ENCODE measurements around the gene TCEANC2.
"Not testable (repeated sequence)": the region's sequence is repeated elsewhere in the genome, so short reads cannot be mapped to it uniquely, and the experiment has no call there.

The TCEANC2 gene

GRCh38 chr1:54052934-54053744 is at the start of gene TCEANC2, which contains the start of gene TMEM59:
TCEANC2 (plus strand) TSS chr1:54053608; CDS start chr1:54054423, 815 bp downstream.
TMEM59 (minus strand) TSS chr1:54053204; CDS start chr1:54053188, 16 bp downstream.
- peak; percentile 99 for DNase-seq

GRCh38 chr1:54003750-54004480 is 49.5 kb upstream of the TCEANC2 start:
- DNase-seq, result not testable (repeated sequence)

GRCh38 chr1:54004481-54005049 is 48.8 kb upstream of the TCEANC2 start:
- DNase-seq, result no peak

DNA sequence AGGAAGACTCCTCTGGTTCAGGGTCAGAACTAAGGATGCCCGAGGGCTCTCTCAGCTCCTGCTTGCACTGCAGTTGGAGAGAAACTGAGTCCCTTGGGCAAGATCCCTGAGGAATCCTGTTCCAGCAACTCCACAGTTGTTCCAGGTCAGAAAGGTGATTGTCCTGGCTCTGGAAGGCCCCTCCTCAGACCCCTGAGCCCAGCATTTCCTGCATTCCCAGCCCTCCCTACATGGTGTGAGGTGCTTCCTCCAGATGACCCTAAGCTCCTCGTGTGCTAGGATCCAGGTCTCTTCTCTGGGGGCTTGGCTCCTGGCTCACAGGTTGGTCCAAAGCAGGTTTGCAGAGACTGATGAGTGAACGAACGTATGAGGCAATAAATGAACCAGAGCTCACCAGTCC is 46.9 kb upstream of the TCEANC2 start:
- no peak for DNase-seq

- no peak for DNase-seq
Measured at GRCh38 chr1:54007613-54008012, 45.8 kb upstream of the TCEANC2 start.

GRCh38 chr1:54008876-54009275 is 44.5 kb upstream of the TCEANC2 start:
- DNase-seq, result no peak

DNA sequence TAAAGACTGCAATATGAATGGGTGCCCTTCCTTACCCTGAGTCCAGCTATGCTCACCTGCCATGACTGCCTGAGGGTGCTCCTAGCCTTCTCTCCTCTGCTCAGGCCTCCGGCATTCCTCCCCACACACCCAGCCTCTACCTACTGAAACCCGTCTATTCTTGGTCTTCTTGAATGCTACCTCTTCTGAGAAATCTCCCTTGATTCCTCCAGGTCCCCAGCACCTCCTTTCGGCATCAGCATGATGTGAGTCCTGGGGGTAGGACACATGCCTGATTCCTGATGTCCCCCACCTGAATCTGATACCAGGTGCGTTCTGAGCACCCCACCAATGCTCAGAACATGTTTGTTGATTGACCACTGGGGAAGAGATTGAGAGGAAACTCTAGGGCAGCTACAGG is 44.0 kb upstream of the TCEANC2 start:
- DNase-seq, result no peak

GRCh38 chr1:54010415-54011117 is 42.8 kb upstream of the TCEANC2 start:
- DNase-seq, result no peak

DNA sequence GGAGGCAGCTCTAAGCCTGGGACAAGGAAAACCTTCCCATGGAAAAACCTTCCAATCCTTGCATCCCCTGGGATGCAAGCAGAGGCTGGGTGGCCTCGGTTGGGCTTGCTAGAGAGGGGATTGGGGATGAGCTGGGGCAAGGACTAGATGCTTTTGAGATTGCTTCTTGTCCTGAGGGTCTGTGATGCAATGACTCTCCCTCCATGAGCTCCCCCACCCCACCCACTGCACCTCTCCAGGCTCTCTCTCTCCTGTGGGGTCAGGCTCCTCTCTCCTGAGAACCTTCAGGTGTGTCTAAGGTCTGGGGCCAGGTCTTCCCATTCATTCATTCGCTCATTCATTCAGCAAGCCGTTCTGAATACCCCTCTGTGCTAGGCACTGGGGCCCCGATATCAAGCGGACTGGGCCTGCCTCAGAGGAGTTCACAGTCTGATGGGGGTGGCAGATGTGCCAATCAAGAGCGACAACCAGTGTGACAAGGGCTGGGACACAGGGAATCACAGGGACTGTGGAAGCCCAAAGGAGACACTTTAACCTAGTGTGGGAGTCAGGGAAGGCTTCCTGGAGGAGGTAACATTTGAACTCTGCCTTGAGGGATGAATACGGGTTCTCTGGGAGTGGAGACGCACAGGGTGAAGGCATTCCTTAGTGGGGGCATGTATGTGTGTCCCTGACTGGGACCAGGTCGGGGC is 41.9 kb upstream of the TCEANC2 start:
- DNase-seq, result no peak

GRCh38 chr1:54012008-54012325 is 41.4 kb upstream of the TCEANC2 start:
- no peak for DNase-seq

GRCh38 chr1:54012863-54013262 is 40.5 kb upstream of the TCEANC2 start:
- DNase-seq, result no peak

GRCh38 chr1:54013393-54014008 is 39.9 kb upstream of the TCEANC2 start:
- no peak for DNase-seq

DNA sequence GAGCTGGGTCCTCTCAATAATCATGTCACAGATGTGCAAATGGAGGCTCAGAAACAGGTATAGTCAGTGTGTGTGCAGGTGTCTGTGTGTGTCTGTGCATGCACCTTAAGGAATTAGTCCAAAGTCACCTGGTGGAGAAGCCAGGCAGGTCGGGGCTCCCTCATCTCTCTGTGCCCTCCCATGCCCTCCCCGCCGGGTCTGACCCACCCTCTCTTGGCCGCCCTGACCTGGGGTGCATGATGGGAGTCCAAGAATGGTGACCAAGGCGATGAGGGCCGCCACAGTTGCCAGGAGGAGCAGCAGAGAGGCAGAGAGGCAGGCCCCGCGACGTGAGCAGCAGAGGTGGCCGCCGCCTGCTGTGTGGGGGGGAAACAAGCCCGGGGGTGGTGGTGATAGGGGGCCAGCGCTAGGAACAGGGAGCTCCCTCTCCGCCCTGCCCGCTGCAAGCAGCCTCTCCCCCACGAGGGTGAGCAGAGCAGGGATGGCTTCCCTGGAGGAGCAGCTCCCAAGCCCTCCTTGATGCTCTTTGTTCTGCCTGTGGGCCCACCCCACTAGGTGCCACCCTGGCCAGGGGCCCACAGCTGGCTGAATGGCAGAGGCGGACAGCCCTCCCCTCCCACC is 39.3 kb upstream of the TCEANC2 start:
- DNase-seq, result no peak

DNA sequence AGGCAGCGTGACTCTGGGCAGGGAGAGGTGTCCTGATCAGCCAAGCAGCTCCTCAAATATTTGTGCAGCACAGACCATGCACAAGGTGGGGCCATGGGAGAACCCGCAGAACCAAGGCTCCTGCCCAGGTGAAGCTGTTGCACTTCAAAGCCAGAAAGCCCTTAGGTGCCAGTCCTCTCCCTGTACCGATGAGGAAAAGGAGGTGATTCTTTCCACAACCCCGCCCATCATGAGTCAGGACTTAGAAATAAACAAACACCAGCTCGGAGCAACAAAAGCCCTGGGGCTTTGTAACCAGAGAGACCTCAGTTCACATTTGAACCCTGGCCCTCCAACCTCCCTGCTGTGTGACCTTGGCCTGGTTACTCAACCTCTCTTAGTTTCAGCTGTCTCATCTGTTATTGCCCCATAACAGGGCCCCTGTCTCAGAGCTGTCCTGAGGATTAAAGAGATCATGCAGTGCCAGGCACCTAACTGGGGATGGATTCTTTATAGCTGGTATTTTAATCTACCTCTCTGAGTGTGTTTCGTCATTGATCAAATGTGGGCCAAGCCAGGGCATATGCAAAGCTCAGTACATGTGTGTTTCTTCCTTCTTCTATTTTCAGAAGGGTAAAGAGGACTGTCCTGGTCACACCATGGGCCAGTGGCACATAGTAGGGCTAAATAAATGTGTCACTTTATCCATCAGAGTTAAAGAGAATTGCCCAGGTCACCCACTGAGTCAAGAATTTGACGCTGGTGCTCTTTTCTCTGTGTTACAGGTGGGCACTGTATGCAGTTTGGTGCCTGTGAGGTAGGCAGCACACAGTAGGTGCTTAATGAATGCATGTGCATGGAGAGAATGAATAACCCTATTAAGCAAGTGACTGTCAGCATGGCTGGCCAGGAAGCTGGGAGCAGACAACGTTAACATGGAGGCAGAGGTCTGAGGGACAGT is 36.8 kb upstream of the TCEANC2 start:
- no peak for DNase-seq

GRCh38 chr1:54017979-54018378 is 35.4 kb upstream of the TCEANC2 start, which contains the start of gene LDLRAD1:
LDLRAD1 (minus strand) TSS chr1:54018186; CDS start chr1:54018112, 74 bp downstream.
- DNase-seq, result no peak

DNA sequence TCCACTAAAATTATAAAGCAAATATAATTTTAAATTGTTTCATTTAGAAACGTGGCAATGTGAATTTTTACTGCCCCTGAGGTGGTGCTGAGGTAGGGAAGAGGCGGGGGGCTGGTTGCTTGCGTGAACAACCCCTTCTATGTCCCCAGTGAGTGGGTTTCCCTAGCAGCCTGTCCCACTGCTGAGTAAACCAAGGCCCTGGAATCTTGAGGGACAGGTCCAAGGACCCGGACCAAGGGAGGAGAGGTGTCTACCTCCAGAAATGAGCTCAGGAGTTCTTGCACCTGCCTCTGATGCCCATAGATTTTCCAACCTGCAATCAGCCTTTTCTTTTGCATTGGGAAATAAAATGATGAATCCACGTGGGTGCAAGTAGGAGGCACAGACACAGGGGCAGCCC is 34.8 kb upstream of the TCEANC2 start:
- no peak for DNase-seq

- not testable (repeated sequence) for DNase-seq
Measured at GRCh38 chr1:54019562-54020176, 33.7 kb upstream of the TCEANC2 start.

GRCh38 chr1:54024358-54024757 is 29.1 kb upstream of the TCEANC2 start:
- no peak for DNase-seq

DNA sequence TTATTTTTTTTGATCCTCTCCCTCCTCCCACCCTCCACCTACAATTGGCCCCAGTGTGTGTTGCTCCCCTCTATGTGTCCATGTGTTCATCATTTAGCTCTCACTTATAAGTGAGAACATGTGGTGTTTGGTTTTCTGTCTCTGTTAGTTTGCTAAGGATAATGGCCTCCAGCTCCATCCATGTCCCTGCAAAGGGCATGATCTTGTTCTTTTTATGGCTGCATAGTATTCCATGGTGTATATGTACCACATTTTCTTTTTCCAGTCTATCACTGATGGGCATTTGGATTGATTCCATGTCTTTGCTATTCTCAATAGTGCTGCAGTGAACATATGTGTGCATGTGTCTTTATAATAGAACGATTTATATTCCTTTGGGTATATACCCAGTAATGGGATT is 28.6 kb upstream of the TCEANC2 start:
- DNase-seq, result not testable (repeated sequence)

DNA sequence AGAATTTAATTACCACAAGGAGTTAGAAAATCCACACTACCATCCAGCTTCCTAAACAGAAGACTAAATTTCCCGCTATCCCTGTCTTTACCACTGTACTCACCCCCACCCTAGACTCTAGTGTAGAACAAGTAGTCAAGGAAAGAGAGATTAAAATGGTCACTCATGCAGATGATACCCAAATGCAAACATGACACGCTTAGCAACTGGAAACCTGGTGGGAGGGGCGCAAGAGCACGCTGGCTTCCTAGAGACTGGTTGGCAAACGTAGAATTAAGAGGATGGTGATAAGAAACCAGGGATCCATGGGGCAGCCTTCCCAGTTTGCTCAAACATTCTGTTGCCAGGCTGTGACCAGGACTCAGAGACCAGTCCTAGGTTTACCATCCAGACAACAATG is 25.6 kb upstream of the TCEANC2 start:
- DNase-seq, result no peak

Measured in hematopoietic multipotent progenitor cell treated with erythropoietin and hydrocortisone succinate and interleukin-3 and kit ligand, for 8 days (in vitro differentiated cells).